SK-N-MC (cell line): Measurements from ENCODE around the gene RGS19.
A peak's percentile ranks its signal among the peaks of the same experiment; 100 is the strongest.

Experiments used
- DNase-seq: peaks from one replicate; pipeline ENCODE4 v3.0.0-alpha.2; 2011; ENCODE audit warnings: low read depth, low spot score
- H3K27ac ChIP-seq: fragments of 200-600 bp; sonication (generic); 2 replicates; pipeline ENCODE4 v1.5.1; 2016; ENCODE audit warnings: mixed run types
- H3K36me3 ChIP-seq: fragments of 200-600 bp; sonication (generic); 2 replicates; pipeline ENCODE4 v1.6.1; 2017; ENCODE audit warnings: antibody characterized with exemption, low read length, mixed read lengths; ENCODE audit not compliant: insufficient read depth
- H3K4me3 ChIP-seq: fragments of 200-600 bp; sonication (generic); 2 replicates; pipeline ENCODE4 v1.5.1; 2016
- H3K9ac ChIP-seq: fragments of 200-600 bp; sonication (generic); 2 replicates; pipeline ENCODE4 v1.8.0; 2017; ENCODE audit warnings: mixed run types, mixed read lengths; ENCODE audit not compliant: insufficient read length
- H3K9me3 ChIP-seq: fragments of 200-600 bp; sonication (generic); 2 replicates; pipeline ENCODE4 v1.6.1; 2017; ENCODE audit warnings: low read depth, mild to moderate bottlenecking, antibody characterized with exemption, low read length, moderate library complexity, mixed read lengths
- EZH2 ChIP-seq: fragments of 200-600 bp; sonication (generic); IDR thresholded peaks from one replicate; pipeline ENCODE4 v1.6.1; 2017; ENCODE audit warnings: antibody characterized with exemption
- FOXP2 ChIP-seq: optimal IDR thresholded peaks from 2 replicates; pipeline ENCODE3; 2011; ENCODE audit warnings: mild to moderate bottlenecking, moderate library complexity; ENCODE audit not compliant: insufficient read depth; ENCODE audit errors: extremely low read length, control extremely low read depth
- POLR2AphosphoS5 ChIP-seq: IDR thresholded peaks from 2 replicates; pipeline ENCODE4 v1.6.1; 2012; ENCODE audit warnings: mild to moderate bottlenecking, low read depth, low read length, borderline replicate concordance

Gene RGS19

DNA sequence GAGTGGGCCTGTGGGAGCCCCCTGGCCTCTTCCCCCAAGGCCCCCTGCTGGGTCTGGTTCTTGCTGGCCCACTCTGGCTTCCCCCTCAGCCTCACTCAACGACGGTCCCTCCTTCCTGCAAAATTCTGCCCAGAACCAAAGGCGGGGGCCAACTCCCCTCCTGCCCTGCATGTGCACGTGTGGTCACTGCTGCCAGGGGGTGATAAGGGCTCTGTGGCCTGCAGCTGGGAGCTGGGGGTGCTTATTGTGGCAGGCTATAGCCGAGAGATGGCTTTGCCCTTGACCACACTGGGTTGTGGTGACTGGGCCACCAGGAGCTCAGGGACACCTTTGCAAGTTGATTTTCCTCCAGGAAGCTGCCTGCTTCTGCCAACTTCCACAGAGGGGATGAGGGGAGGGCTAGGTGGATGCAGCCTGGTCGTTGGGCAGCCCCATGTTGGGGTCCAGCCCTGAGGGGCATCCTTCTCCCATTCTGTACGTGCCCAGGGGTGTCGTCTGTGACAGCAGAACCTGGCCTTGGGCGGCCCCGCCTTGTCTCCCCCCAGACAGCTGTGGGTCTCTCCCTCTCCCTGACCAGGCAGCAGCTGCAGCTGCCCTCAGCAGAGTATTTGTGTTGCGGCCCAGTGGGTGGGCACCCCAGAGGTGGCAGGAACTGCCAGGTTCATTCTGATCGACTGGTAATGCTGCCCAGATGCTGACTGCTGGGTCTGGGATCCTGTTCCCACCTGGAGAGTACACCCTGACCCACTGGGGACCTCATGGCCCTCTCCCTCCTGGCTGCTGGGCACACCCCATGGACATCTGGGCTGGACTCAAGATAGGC is 10.7 kb downstream of the RGS19 start:
- no peak for DNase-seq
- Histone ChIP-seq H3K36me3 (no peaks in the 10 kb centered on the region), H3K9ac (no peak overlapping the region), H3K4me3 (no peak overlapping the region), H3K9me3 (no peaks in the 10 kb centered on the region), H3K27ac (no peak overlapping the region)
- TF ChIP-seq POLR2AphosphoS5 (no peak), FOXP2 (no peak), EZH2 (no peak)

DNA sequence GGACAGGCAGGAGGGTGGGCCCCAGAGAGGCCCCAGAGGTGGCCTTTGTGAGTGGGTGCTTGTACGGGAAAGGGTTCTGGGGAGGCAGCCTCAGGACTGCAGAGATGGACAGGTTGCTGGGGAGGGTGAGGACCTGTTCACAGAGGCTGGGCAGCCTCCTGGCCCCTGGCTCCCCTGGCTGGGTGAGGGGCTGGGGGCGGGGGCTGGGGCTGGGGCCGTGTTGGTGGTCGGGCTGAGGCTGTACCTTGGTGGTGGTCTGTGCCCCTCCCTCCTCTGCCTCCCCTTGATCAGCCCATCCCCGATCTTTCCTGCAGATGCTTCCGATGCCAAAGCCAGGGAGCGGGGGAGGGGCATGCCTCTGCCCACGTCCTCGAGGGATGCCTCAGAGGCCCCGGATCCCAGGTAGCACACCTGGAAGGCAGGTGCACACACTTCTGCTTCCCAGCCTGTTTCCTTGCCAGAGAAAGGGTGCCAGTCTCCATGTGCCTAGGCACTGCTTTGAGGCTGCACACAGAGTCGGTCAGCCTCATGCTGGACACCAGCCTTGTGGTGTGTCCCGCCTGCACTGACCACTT is 11.5 kb downstream of the RGS19 start:
- H3K4me3 ChIP-seq, result no peak overlapping the region
- no peak for DNase-seq
- H3K27ac ChIP-seq, result no peak overlapping the region
- TF ChIP-seq FOXP2, result no peak
- TF ChIP-seq EZH2, result no peak
- no peak for TF ChIP-seq POLR2AphosphoS5
- no peaks in the 10 kb centered on the region for H3K36me3 ChIP-seq
- H3K9ac ChIP-seq, result no peak overlapping the region
- H3K9me3 ChIP-seq, result no peaks in the 10 kb centered on the region

DNA sequence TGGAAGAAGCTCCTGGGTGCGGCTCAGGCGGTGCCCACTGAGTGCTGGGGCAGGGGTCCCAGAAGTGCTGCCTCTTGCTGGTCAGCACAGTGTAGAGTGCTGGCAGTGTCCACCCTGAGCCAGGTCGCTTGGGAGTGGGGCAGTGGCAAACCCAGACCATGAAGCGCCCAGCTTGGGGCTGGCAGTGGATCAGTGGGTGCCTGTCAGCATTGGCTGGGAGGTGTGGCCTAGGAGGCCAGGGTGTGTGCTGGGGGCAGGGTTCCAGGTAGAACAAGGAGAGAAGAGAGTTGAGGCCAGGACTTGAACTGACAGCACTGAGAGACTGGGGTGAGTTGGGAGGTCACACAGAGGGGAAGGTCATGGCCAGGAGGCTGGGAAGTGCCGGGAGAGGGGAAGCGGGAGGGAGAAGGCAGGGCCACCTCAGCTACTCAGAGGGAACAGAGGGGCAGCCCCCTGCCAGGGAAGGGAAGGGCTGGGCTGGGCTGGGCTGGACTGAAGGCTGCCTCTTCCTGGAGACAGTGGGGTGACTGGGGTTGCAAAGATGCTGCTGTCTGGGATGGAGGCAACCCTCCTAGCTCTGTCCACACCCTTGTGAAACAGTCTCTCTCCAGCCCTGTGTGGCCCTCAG is 12.2 kb downstream of the RGS19 start:
- DNase-seq, result no peak
- Histone ChIP-seq H3K9me3 (no peaks in the 10 kb centered on the region), H3K9ac (no peak overlapping the region), H3K4me3 (no peak overlapping the region), H3K36me3 (no peaks in the 10 kb centered on the region), H3K27ac (no peak overlapping the region)
- TF ChIP-seq EZH2, result no peak
- no peak for TF ChIP-seq POLR2AphosphoS5
- no peak for TF ChIP-seq FOXP2

DNA sequence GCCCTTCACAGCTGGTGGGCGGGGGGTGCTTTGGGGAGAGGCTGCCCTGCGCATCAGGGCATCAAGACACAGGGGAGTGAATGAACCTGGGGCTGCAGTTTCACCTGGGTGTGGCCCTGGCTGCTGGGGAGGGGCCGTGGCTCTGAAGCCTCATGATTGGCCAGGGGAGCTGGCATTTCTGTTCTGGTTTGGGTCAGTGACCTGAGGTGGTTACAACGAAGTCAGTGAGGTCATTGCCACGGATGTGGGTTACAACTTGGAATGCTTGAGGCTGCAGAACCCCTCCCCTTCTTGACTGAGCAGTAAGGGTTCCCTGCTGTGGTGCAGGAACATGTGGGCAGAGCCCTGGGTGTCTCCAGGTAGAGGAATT is 13.4 kb downstream of the RGS19 start:
- no peak overlapping the region for H3K4me3 ChIP-seq
- H3K27ac ChIP-seq, result no peak overlapping the region
- no peak overlapping the region for H3K9ac ChIP-seq
- TF ChIP-seq EZH2, result no peak
- TF ChIP-seq FOXP2, result no peak
- no peak for TF ChIP-seq POLR2AphosphoS5
- DNase-seq, result no peak
- H3K9me3 ChIP-seq, result no peaks in the 10 kb centered on the region
- H3K36me3 ChIP-seq, result no peaks in the 10 kb centered on the region

DNA sequence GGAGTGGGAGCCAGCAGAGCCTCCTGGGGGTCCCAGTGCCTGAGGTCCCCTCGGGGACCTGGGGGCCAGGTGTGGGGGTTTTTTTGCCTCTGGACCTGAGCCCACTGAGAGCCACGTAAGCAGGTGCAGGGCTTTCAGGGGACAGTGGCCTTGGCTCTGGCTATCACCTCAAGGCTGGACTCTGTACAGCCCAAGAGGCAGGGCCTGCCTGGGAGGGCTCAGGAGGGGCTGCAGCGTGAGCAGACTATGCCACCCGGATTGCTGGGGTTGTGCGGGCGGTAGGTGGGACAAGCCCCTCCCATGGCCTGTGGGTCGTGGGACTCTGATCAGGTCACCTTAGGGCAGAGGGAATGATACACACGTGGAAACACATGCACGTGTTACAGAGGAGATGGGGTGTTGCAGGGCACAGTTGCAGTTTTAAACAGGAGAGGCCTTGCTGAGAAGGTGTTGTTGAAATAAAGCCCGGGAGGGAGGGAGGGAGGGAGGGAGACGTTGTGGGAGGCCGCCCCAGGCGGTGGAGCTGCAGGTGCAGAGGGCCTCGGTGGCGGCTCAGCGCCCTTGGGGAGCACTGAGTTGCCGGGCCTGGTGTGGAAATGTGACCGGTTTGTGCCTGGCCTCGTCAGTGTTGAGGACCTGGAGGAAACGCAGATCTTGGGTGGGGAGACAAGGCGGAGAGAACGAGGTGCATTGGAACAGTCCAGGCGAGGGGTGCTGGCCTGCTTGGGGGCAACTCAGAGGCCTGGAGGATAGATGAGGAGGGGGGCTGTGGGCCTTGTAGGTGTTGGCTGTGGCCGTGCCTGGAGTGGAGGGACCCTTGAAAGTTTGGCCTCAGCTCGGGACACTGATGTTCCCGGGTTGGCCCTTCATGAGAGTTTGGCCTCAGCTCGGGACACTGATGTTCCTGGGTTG is 14.0 kb downstream of the RGS19 start:
- DNase-seq, result no peak
- Histone ChIP-seq H3K27ac (no peak overlapping the region), H3K4me3 (no peak overlapping the region), H3K9ac (no peak overlapping the region), H3K9me3 (no peaks in the 10 kb centered on the region), H3K36me3 (no peaks in the 10 kb centered on the region)
- TF ChIP-seq POLR2AphosphoS5 (no peak), FOXP2 (no peak), EZH2 (no peak)

DNA sequence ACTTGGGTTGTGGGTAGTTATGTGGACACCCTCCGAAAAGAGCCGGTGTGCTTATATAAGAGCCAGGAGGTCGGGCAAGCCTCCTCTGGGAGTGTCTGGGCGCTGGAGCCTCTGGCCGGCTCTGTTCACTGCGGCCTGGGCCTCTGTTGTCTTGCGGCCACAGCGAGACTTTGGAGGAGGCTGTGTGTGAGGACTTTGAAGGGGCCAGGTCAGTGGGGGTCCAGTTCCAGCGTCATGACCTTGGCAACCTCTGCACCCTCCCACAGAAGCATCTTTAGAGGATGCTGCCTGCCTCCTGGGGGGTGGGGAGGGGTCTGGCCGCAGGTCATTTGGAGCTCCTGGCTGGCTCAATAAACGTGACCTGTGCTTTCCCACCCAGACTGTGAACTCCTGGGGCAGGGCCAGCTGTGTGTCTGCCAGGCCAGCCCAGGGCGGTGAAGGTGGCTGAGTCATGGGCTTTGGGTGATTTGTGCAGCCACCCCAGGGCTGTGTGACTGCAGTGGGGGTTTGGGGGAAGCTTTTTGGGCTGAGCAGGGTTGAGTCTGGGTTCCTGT is 15.1 kb downstream of the RGS19 start:
- H3K9ac ChIP-seq, result no peak overlapping the region
- H3K36me3 ChIP-seq, result no peaks in the 10 kb centered on the region
- H3K27ac ChIP-seq, result no peak overlapping the region
- peak overlapping the region; percentile 87 for H3K4me3 ChIP-seq
- no peak for DNase-seq
- no peaks in the 10 kb centered on the region for H3K9me3 ChIP-seq
- no peak for TF ChIP-seq FOXP2
- TF ChIP-seq EZH2, result no peak
- TF ChIP-seq POLR2AphosphoS5, result no peak

DNA sequence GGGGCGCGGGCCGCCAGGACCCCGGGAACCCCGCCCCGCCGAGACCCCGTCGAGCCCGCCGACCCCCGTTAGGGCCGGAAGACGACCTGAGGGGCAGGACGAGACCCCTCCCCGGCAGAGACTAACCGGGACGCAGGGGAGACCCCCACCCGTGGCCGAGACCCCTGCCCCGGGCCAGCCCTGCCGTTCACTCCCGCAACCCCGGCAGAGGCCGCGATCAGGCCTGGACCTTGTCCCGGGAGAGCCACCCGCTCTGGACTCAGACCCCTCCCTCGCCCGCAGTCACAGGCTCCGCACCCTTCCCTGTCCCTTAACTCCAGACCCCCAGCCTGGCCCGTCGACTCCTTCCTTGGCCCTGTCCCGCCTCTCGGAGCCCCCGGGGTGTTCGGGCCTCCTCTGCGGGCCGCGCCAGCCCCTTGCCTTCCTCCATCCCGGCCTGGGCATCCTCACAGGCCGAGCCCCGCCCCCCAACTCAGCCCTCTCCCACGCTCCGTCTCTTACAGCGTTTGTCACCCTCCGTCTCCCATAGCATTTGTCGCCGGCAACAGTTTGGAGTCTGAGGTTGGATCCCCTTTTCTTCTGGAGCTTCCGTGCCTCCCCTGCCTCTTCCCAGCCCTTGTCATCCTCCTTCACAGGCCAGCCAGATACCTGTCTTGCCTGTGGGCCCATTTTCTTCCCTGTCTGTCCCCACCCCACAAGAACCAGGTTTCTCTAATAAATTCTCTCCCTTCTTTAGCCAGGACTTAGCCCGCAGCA is 15.8 kb downstream of the RGS19 start:
- H3K9me3 ChIP-seq, result no peaks in the 10 kb centered on the region
- peak overlapping the region; percentile 87 for H3K4me3 ChIP-seq
- DNase-seq, result no peak
- H3K27ac ChIP-seq, result no peak overlapping the region
- peak overlapping the region; percentile 76 for H3K9ac ChIP-seq
- TF ChIP-seq EZH2 (no peak), FOXP2 (no peak), POLR2AphosphoS5 (no peak)
- no peaks in the 10 kb centered on the region for H3K36me3 ChIP-seq
